GM06990 (cell line): Measurements from ENCODE around the gene CDK18.

ENCODE experiments used
- DNase-seq: peaks from one replicate; pipeline ENCODE4 v3.0.0-alpha.2; 2011; ENCODE audit not compliant: insufficient read length; ENCODE audit errors: extremely low read depth
- H3K27me3 ChIP-seq: replicated peaks from 2 replicates; pipeline ENCODE4 v1.6.0; 2011; ENCODE audit warnings: low read length; ENCODE audit not compliant: control insufficient read depth, insufficient read depth
- H3K36me3 ChIP-seq: 2 replicates; pipeline ENCODE4 v1.5.1; 2011; ENCODE audit warnings: low read length; ENCODE audit not compliant: control insufficient read depth, insufficient read depth
- H3K4me3 ChIP-seq: replicated peaks from 2 replicates; pipeline ENCODE4 v1.5.1; 2011; ENCODE audit warnings: low read depth, mild to moderate bottlenecking, control low read depth, low read length
- TF ChIP-seq, protein P1 (sequence below): IDR thresholded peaks from 2 replicates; pipeline ENCODE4 v1.5.1; 2011; ENCODE audit warnings: low read length, control low read depth, mild to moderate bottlenecking, inconsistent platforms; ENCODE audit not compliant: insufficient read depth, poor library complexity, severe bottlenecking

The CDK18 gene

GRCh38 chr1:205535866-205536758 is 31.6 kb downstream of the CDK18 start:
- DNase-seq: no peak
- no peaks in the 10 kb centered on the region for H3K36me3 ChIP-seq
- no peaks in the 10 kb centered on the region; the same call in none of the 2 replicates for H3K27me3 ChIP-seq
- TF ChIP-seq, protein P1, sequence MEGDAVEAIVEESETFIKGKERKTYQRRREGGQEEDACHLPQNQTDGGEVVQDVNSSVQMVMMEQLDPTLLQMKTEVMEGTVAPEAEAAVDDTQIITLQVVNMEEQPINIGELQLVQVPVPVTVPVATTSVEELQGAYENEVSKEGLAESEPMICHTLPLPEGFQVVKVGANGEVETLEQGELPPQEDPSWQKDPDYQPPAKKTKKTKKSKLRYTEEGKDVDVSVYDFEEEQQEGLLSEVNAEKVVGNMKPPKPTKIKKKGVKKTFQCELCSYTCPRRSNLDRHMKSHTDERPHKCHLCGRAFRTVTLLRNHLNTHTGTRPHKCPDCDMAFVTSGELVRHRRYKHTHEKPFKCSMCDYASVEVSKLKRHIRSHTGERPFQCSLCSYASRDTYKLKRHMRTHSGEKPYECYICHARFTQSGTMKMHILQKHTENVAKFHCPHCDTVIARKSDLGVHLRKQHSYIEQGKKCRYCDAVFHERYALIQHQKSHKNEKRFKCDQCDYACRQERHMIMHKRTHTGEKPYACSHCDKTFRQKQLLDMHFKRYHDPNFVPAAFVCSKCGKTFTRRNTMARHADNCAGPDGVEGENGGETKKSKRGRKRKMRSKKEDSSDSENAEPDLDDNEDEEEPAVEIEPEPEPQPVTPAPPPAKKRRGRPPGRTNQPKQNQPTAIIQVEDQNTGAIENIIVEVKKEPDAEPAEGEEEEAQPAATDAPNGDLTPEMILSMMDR: no peak
- no peak overlapping the region for H3K4me3 ChIP-seq

DNA sequence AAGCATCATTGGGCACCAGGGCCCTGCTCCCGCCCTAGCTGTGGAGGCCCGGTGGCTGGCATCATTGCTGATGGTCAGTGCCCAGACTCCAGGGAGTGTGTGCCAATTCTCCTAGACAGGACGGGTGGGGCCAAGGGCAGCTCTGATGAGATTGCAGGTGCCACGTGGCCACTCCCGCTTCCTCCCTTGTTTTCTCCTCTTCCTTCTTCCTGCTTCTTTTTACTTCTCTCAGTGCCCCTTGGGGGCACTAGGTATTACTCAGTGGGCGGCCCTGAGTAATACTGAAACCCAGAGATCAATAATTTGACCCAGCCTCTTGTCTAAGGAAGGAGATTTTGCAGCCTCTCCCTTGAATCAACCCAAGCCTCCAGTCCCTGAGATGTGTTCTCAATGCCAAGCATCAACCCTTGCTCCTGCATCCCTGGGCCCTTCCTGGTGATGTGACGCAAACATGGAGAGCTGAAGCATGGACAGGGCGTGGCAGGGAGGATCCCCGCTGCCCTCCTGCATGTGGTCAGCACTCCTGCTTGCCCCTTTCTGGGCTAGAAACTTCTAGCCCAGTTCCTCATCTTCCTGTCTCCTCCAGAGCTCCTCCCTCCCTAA is 32.4 kb downstream of the CDK18 start:
- Histone ChIP-seq H3K36me3 (no peaks in the 10 kb centered on the region), H3K27me3 (peaks cover 2% of the 10 kb centered on the region; the same call in 1 of the 2 replicates), H3K4me3 (no peak overlapping the region)
- TF ChIP-seq, protein P1: no peak
- no peak for DNase-seq

DNA sequence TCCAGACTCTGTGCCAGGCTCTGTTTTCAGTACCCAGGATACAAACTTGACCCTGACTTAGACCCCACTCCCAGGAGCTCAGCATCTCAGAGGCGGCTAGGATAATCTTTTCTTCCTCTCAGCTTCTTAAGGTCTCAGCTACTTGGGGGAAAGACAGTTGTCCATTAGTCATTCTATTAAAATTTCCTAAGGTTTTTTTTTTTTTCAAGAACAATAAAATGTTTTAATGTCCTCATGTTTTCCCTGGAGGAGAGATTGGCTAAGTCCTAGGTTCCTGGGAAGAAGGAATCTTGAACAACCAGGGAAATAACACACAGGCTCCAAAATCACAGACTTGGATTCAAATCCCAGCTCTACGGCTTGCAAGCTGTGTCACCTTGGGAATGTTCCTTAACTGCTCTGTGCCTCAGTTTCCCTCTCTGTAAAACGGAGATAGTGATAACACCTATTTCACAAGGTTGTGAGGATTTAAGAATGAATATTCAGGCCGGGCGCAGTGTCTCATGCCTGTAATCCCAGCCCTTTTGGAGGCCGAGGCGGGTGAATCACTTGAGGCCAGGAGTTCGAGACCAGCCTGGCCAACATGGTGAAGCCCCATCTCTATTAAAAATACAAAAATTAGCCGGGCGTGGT is 33.0 kb downstream of the CDK18 start:
- peaks cover 2% of the 10 kb centered on the region; the same call in 1 of the 2 replicates for H3K27me3 ChIP-seq
- no peak overlapping the region for H3K4me3 ChIP-seq
- no peaks in the 10 kb centered on the region for H3K36me3 ChIP-seq
- no peak for DNase-seq
- TF ChIP-seq, protein P1: no peak

DNA sequence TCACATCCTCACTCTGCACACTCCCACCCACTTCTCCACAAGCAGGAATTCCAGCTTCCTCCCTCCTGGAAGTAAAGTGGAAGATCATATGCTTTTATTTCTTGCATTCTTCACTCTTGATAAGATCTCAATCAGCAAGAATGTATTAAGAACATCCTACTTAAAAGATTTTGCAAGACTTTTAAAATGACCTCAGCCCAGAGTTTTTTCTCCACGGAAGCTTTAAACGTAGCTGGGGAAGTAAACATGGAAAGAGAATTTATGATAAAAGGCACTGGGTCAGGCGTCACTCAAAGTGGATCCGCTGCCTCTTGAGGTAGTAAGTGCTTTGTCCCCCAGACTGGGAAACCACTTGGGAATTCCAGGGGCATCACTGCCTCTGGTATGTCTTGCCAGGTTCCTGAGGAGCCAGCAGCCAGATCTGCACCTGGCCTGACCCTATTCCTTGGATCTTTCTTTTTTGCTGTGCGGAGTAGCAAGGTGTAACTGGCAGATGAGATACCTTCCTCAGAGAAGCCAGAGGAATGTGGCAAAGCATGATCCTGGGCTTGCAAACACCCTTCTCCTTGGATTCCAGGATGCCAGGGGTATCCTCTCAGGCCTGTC is 33.9 kb downstream of the CDK18 start:
- Histone ChIP-seq H3K4me3 (no peak overlapping the region), H3K36me3 (no peaks in the 10 kb centered on the region), H3K27me3 (peaks cover 2% of the 10 kb centered on the region; the same call in 1 of the 2 replicates)
- DNase-seq: no peak
- TF ChIP-seq, protein P1: no peak

GRCh38 chr1:205541161-205541886 is 36.9 kb downstream of the CDK18 start:
- H3K4me3 ChIP-seq: no peak overlapping the region
- H3K36me3 ChIP-seq: no peaks in the 10 kb centered on the region
- TF ChIP-seq, protein P1: no peak
- no peak for DNase-seq
- H3K27me3 ChIP-seq: peaks cover 2% of the 10 kb centered on the region; the same call in 1 of the 2 replicates
